Tibial nerve (tissue), 4 donors: Measurements from ENCODE around the gene SLA2. TPM values are rescaled to one million over a fixed set of nuclear protein-coding genes. Genes with fewer than 3 reads are reported as not detected.

Experiments
- DNase-seq, 2 donors: peaks; one replicate each; pipeline ENCODE4 v3.0.0-alpha.2; 2019; ENCODE audit warnings: low spot score in 2 of 2
- H3K27ac ChIP-seq, 4 donors: fragments of 200-600 bp; sonication (generic) in 3 of 4; one replicate each; pipeline ENCODE4 v1.5.1; 2017 to 2019; ENCODE audit warnings: mild to moderate bottlenecking in 1 of 4
- H3K27me3 ChIP-seq, 2 donors: fragments of 200-600 bp; sonication (generic) in 1 of 2; one replicate each; pipeline versions ENCODE4 v1.5.1 to v1.6.0; 2017 to 2019
- H3K36me3 ChIP-seq, 3 donors: fragments of 200-600 bp; sonication (generic); one replicate each; pipeline ENCODE4 v1.5.1; 2018 to 2019
- H3K4me1 ChIP-seq, 4 donors: fragments of 200-600 bp; sonication (generic) in 3 of 4; one replicate each; pipeline ENCODE4 v1.5.1; 2017 to 2019
- H3K4me3 ChIP-seq, 4 donors: fragments of 200-600 bp; sonication (generic) in 3 of 4; one replicate each; pipeline ENCODE4 v1.5.1; 2017 to 2019; ENCODE audit warnings: mild to moderate bottlenecking in 1 of 4, moderate library complexity in 1 of 4
- H3K9me3 ChIP-seq, 4 donors: fragments of 200-600 bp; sonication (generic) in 3 of 4; one replicate each; pipeline ENCODE4 v1.5.1; 2017 to 2019
- EP300 ChIP-seq, 2 donors: sonication (generic); formaldehyde crosslinking; IDR thresholded peaks; one replicate each; pipeline ENCODE4 v1.6.1; 2017; ENCODE audit warnings: antibody characterized with exemption in 2 of 2, mild to moderate bottlenecking in 1 of 2
- POLR2A ChIP-seq, 2 donors: fragments of 450-650 bp; IDR thresholded peaks; one replicate each; pipeline ENCODE4 v1.6.1; 2017; ENCODE audit warnings: antibody characterized with exemption in 2 of 2, mild to moderate bottlenecking in 2 of 2, moderate library complexity in 2 of 2
- whole genome bisulfite sequencing, 2 donors: methylation state at CpG; one replicate each; pipeline ENCODE4 v1.1.5; 2018; 5-methylcytosine and 5-hydroxymethylcytosine counted together
- total RNA-seq, 4 donors: library from RNA; depleted of rRNA; stranded (reverse); fragments of >200 nt; gene quantifications; one replicate each; pipeline ENCODE4 v1.1.0, GENCODE V29; 2016
- TF ChIP-seq, protein P1 (sequence below), 5 experiments: fragments of 200-600 bp in 3 of 5; fragments of 450-650 bp in 2 of 5; sonication (generic) in 3 of 5; IDR thresholded peaks; one replicate each; pipeline ENCODE4 v1.5.1; 2016 to 2019; ENCODE audit warnings: antibody characterized with exemption in 5 of 5, mild to moderate bottlenecking in 3 of 5, moderate library complexity in 2 of 5

SLA2 gene
- total RNA-seq, 4 donors from 2014 or later, result 0.20 to 0.30 (median 0.21) TPM; not detected in 1

DNA sequence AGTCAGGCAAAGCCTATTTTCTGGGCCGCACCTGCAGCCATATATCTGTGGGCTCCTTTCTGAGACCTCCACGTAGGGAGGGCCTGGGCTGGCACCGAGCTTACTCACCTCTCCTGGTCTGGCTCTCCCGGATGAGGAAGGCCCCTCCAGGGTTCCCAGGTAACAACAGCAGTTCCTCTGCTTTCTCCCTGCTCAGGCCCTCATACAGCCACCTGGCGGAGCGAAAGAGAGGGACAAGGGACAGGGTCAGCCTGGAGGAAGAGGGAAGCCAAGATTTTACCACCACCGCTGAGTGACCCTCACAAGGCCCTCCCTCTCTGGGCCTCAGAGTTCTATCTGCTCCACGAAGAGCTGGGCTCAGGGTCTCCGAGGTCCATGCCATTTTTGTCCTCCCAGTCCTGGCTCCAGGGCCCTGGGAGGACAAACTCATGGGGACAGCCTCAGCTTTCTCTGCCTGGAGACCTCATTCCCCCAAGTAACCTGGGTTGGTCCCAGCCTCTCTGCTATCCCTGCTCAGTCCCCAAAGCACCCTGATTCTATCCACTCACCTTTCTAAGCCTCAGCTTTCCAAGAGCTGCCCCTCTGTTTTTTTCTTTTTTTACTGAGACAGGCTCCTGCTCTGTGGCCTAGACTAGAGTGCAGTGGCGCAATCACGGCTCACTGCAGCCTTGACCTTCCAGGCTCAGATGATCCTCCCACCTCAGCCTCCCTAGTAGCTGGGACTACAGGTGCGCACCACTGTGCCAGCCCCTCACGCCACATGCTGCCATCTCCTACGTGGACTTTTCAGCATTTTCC is 13.3 kb downstream of the SLA2 start:
- no peaks in the 10 kb centered on the region for H3K36me3 ChIP-seq
- no peaks in the 10 kb centered on the region for H3K27me3 ChIP-seq
- H3K4me1 ChIP-seq, result no peaks in the 10 kb centered on the region
- no peak overlapping the region for H3K27ac ChIP-seq
- no peaks in the 10 kb centered on the region for H3K9me3 ChIP-seq
- WGBS, 2 donors, result 79 to 82% methylated on average over 14 of the region's 14 CpGs
- no peak for TF ChIP-seq EP300 (IDR thresholded peaks at IDR 0.05)
- TF ChIP-seq POLR2A (IDR thresholded peaks at IDR 0.05), result no peak
- TF ChIP-seq, protein P1, sequence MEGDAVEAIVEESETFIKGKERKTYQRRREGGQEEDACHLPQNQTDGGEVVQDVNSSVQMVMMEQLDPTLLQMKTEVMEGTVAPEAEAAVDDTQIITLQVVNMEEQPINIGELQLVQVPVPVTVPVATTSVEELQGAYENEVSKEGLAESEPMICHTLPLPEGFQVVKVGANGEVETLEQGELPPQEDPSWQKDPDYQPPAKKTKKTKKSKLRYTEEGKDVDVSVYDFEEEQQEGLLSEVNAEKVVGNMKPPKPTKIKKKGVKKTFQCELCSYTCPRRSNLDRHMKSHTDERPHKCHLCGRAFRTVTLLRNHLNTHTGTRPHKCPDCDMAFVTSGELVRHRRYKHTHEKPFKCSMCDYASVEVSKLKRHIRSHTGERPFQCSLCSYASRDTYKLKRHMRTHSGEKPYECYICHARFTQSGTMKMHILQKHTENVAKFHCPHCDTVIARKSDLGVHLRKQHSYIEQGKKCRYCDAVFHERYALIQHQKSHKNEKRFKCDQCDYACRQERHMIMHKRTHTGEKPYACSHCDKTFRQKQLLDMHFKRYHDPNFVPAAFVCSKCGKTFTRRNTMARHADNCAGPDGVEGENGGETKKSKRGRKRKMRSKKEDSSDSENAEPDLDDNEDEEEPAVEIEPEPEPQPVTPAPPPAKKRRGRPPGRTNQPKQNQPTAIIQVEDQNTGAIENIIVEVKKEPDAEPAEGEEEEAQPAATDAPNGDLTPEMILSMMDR (IDR thresholded peaks at IDR 0.05), result no peak
- no peak overlapping the region for H3K4me3 ChIP-seq
- no peak for DNase-seq

DNA sequence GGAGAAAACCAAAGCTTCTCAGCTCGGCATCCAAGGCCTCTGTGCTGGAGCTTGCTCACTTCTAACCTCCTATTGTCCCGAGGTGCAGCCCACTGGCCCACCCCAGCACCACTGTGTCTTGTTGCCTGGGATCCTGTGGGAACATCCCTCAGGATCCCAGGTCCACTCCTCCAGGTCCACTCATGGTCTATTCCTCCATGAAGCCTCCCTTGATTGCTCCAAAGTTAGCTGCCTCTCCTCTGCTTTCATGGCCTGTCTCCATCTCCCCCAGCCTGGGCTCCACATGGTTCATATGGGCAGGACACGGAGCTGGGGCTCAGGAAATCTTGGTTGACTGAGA is 13.9 kb downstream of the SLA2 start:
- no peak for DNase-seq
- no peak overlapping the region for H3K27ac ChIP-seq
- no peaks in the 10 kb centered on the region for H3K27me3 ChIP-seq
- no peaks in the 10 kb centered on the region for H3K36me3 ChIP-seq
- H3K9me3 ChIP-seq, result no peaks in the 10 kb centered on the region
- TF ChIP-seq, protein P1 (IDR thresholded peaks at IDR 0.05), result no peak
- TF ChIP-seq EP300 (IDR thresholded peaks at IDR 0.05) (no peak), POLR2A (IDR thresholded peaks at IDR 0.05) (no peak)
- WGBS, 2 donors, result 75 to 76% methylated on average over 3 of the region's 3 CpGs
- no peak overlapping the region for H3K4me3 ChIP-seq
- no peaks in the 10 kb centered on the region for H3K4me1 ChIP-seq

DNA sequence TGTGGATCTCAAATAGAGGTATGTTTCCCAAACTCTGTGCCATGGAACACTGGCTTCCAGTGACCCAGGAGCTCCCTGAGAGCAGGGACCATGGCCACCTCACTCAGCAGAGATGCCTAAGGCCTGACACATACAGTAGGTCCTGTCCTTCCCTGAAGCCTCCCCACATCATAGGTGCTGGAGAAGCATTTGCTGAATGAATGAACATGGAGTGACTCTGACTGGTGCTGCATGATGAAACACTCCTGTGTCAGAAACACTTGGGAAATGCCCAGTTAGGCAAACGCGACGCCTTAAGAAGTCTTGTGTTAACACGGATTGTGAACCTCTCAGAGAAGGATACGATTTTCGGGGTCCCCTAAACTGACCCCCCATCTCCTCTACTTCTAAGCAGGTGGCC is 14.3 kb downstream of the SLA2 start:
- Histone ChIP-seq H3K4me1 (no peaks in the 10 kb centered on the region), H3K27me3 (no peaks in the 10 kb centered on the region), H3K27ac (no peak overlapping the region), H3K9me3 (no peaks in the 10 kb centered on the region), H3K4me3 (no peak overlapping the region), H3K36me3 (no peaks in the 10 kb centered on the region)
- no peak for DNase-seq
- 87 to 92% methylated on average over 6 of the region's 6 CpGs for WGBS, 2 donors
- TF ChIP-seq POLR2A (IDR thresholded peaks at IDR 0.05) (no peak), EP300 (IDR thresholded peaks at IDR 0.05) (no peak)
- TF ChIP-seq, protein P1 (IDR thresholded peaks at IDR 0.05), result no peak

DNA sequence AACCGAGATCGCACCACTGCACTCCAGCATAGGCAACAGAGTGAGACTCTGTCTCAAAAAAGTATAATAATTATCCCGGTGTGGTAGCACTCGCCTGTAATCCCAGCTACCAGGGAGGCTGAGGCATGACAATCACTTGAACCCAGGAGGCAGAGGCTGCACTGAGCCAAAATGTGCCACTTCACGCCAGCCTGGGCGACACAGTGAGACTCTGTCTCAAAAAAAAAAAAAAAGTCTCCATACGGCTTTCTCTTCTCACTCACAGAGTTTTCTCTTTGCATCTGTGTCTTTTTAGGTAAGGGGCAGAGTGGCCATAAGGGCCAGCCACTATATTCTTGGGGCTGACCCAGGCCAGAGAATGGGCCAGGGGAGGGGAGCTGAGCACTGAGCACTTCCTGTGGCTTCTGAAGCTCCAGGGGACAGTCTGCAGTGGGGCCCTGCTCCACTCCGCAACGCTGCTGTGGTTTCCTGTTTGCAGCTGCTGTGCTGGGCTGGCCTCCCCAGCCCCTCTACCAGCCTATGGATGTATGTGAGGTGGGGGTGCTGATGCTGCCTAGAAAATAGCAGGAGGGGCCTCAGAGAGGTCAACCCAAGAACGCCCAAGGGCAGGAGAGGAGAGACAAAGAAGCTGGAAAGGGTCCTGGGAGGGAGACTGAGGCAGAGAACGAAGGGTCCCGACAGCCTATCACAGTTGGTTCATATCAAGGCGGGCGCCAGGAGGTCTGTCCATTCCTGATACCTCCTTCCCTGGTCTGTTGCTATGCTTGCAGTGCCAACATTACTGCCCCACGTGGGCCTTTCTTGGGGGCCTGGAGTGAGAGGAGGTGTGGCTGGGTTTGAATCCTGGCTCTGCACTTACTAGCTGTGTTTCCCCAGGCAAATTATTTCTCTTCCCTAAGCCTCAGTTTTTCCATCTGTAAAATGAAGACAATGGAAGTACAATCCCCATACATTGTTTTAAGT is 16.0 kb downstream of the SLA2 start:
- Histone ChIP-seq H3K36me3 (no peaks in the 10 kb centered on the region), H3K4me1 (no peaks in the 10 kb centered on the region), H3K27me3 (no peaks in the 10 kb centered on the region), H3K9me3 (no peaks in the 10 kb centered on the region), H3K4me3 (no peak overlapping the region), H3K27ac (no peak overlapping the region)
- TF ChIP-seq, protein P1 (IDR thresholded peaks at IDR 0.05), result no peak
- TF ChIP-seq POLR2A (IDR thresholded peaks at IDR 0.05), result no peak
- DNase-seq, result no peak
- WGBS, 2 donors, result 68 to 69% methylated on average over 15 of the region's 15 CpGs

DNA sequence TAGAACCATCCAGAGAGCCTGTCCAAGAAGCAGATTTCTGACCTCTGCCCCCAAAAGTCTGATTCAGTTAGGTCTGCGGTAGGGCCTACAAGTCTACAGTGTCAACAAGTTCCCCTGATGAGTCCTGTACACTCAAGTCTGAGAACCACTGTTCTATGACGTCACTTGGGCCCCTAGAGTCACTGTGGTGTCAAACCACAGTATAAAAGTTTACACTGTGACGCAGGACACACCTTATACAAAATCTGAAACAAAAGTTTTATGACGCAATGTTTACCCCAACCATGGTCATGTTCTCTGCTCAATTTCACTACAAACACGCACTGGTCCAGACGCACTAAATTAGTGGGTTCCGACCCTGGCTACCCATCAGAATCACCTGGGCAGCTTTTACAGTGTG is 17.9 kb downstream of the SLA2 start:
- no peak for DNase-seq
- peaks cover 0 to 8% (median 0%) of the 10 kb centered on the region in 4 donors for H3K4me1 ChIP-seq
- TF ChIP-seq, protein P1 (IDR thresholded peaks at IDR 0.05), result no peak
- no peak for TF ChIP-seq POLR2A (IDR thresholded peaks at IDR 0.05)
- TF ChIP-seq EP300 (IDR thresholded peaks at IDR 0.05), result no peak
- H3K4me3 ChIP-seq, result no peak overlapping the region
- 85 to 91% methylated on average over 7 of the region's 7 CpGs for WGBS, 2 donors
- H3K36me3 ChIP-seq, result no peaks in the 10 kb centered on the region
- H3K9me3 ChIP-seq, result no peaks in the 10 kb centered on the region
- no peak overlapping the region for H3K27ac ChIP-seq
- H3K27me3 ChIP-seq, result no peaks in the 10 kb centered on the region
